ENCODE measurements around the gene KLHDC3. TPM values are rescaled to one million over a fixed set of nuclear protein-coding genes. Genes with fewer than 3 reads are reported as not detected.

Gene KLHDC3
- total RNA-seq, 1 experiment from 2014 or later = 122 TPM

- 0 out of 2 replicates have a peak, but pooled peaks cover 6% of the 10 kb centered on the region for H3K36me3 ChIP-seq (ENCODE audit: low read depth)
- no TSS peak for BruUV-seq (replicated peaks)
- TF ChIP-seq EZH2 (IDR thresholded peaks at IDR 0.05; ENCODE audit: low read depth) = no peak
- no peak for TF ChIP-seq CTCF (conservative IDR thresholded peaks at IDR 0.05)
- H2AFZ ChIP-seq = peak within 1 kb of the TSS; percentile 97
- DNase-seq = peak; percentile 72 to 81
- H3K4me2 ChIP-seq = peak within 1 kb of the TSS; percentile 95
- H3K4me3 ChIP-seq = peak within 1 kb of the TSS; percentile 87
- ChIA-PET CTCF (interaction anchor here (0.7 to 1.2 kb wide), 2 partner anchors 10 to 119 kb away, joined by 3 to 16 read pairs; no protein-coding TSS in a partner anchor), POLR2A (ENCODE audit: unreplicated experiment) (interaction anchor here (0.6 kb wide), 4 partner anchors 47 to 1138 kb away, joined by 3 to 15 read pairs (median 4); no protein-coding TSS in a partner anchor)
- H3K79me2 ChIP-seq (ENCODE audit: low read depth) = peaks cover 22% of the 10 kb centered on the region
- intact Hi-C loops (cut with micrococcal nuclease; ENCODE audit: unreplicated experiment) = no loop called here
- 0 out of 2 replicates have a peak, but pooled peaks cover 26% of the 10 kb centered on the region for H3K4me1 ChIP-seq (replicated peaks; ENCODE audit: insufficient read depth)
- no peaks in the 10 kb centered on the region for H4K20me1 ChIP-seq (ENCODE audit: insufficient read depth)
- H3K9me3 ChIP-seq (ENCODE audit: insufficient read depth, low read depth) = no peaks in the 10 kb centered on the region
- peak within 1 kb of the TSS; percentile 30 for H3K27ac ChIP-seq
- peaks cover 33% of the 10 kb centered on the region for H3F3A ChIP-seq (ENCODE audit: insufficient read depth, low read depth)
- H3K27me3 ChIP-seq (ENCODE audit: insufficient read depth, low read depth) = no peaks in the 10 kb centered on the region
- no peaks in the 10 kb centered on the region for H3K9me2 ChIP-seq (ENCODE audit: insufficient read depth)
These were observed 35.1 kb upstream of the KLHDC3 start, which contains the start of gene PEX6 for GRCh38 chr6:42978839-42979522. Gene PEX6 (minus strand): TSS chr6:42979181. CDS start chr6:42979150, 31 bp downstream.

- Histone ChIP-seq H3K9me2 (ENCODE audit: insufficient read depth) (no peaks in the 10 kb centered on the region), H3K36me3 (ENCODE audit: low read depth) (0 out of 2 replicates have a peak, but pooled peaks cover 6% of the 10 kb centered on the region), H4K20me1 (ENCODE audit: insufficient read depth) (no peaks in the 10 kb centered on the region), H3F3A (ENCODE audit: insufficient read depth, low read depth) (peaks cover 33% of the 10 kb centered on the region), H3K79me2 (ENCODE audit: low read depth) (peaks cover 22% of the 10 kb centered on the region), H3K9me3 (ENCODE audit: insufficient read depth, low read depth) (no peaks in the 10 kb centered on the region), H2AFZ (peak overlapping the region; percentile 97), H3K4me1 (replicated peaks; ENCODE audit: insufficient read depth) (0 out of 2 replicates have a peak, but pooled peaks cover 26% of the 10 kb centered on the region), H3K4me3 (peak overlapping the region; percentile 87), H3K27me3 (ENCODE audit: insufficient read depth, low read depth) (no peaks in the 10 kb centered on the region), H3K27ac (peak overlapping the region; percentile 30), H3K4me2 (peak overlapping the region; percentile 95)
- BruUV-seq (replicated peaks) = TSS peak; percentile 96
- no peak for TF ChIP-seq CTCF (conservative IDR thresholded peaks at IDR 0.05)
- no peak for TF ChIP-seq EZH2 (IDR thresholded peaks at IDR 0.05; ENCODE audit: low read depth)
- DNase-seq = no peak
- POLR2A ChIA-PET (ENCODE audit: unreplicated experiment) = interaction anchor here (0.6 kb wide), 2 partner anchors 48 to 193 kb away, joined by 4 to 5 read pairs; no protein-coding TSS in a partner anchor
- intact Hi-C loops (cut with micrococcal nuclease; ENCODE audit: unreplicated experiment) = no loop called here
- CTCF ChIA-PET = interaction anchor here (1.2 kb wide), 1 partner anchor 118 kb away, joined by 16 read pairs; no protein-coding TSS in a partner anchor
These were observed 34.4 kb upstream of the KLHDC3 start for GRCh38 chr6:42979523-42980177.

- Histone ChIP-seq H3K79me2 (ENCODE audit: low read depth) (peaks cover 27% of the 10 kb centered on the region), H3K27me3 (ENCODE audit: insufficient read depth, low read depth) (no peaks in the 10 kb centered on the region), H3F3A (ENCODE audit: insufficient read depth, low read depth) (peaks cover 18% of the 10 kb centered on the region; the same call in 1 of the 2 replicates), H3K36me3 (ENCODE audit: low read depth) (no peaks in the 10 kb centered on the region), H2AFZ (no peak overlapping the region), H3K9me2 (ENCODE audit: insufficient read depth) (no peaks in the 10 kb centered on the region), H3K9me3 (ENCODE audit: insufficient read depth, low read depth) (no peaks in the 10 kb centered on the region), H4K20me1 (ENCODE audit: insufficient read depth) (no peaks in the 10 kb centered on the region), H3K4me2 (no peak overlapping the region), H3K4me3 (no peak overlapping the region), H3K4me1 (replicated peaks; ENCODE audit: insufficient read depth) (peaks cover 27% of the 10 kb centered on the region; the same call in 1 of the 2 replicates), H3K27ac (no peak overlapping the region)
- POLR2A ChIA-PET (ENCODE audit: unreplicated experiment) = no interaction called here
- intact Hi-C loops (cut with micrococcal nuclease; ENCODE audit: unreplicated experiment) = no loop called here
- DNase-seq = no peak
- CTCF ChIA-PET = no interaction called here
- BruUV-seq (replicated peaks) = no TSS peak
- TF ChIP-seq CTCF (conservative IDR thresholded peaks at IDR 0.05) (no peak), EZH2 (IDR thresholded peaks at IDR 0.05; ENCODE audit: low read depth) (no peak)
These were observed 32.2 kb upstream of the KLHDC3 start for GRCh38 chr6:42981836-42982235.

Data from PC-9 (cell line).